ENCODE data around the gene NDUFS8.

The NDUFS8 gene

DNA sequence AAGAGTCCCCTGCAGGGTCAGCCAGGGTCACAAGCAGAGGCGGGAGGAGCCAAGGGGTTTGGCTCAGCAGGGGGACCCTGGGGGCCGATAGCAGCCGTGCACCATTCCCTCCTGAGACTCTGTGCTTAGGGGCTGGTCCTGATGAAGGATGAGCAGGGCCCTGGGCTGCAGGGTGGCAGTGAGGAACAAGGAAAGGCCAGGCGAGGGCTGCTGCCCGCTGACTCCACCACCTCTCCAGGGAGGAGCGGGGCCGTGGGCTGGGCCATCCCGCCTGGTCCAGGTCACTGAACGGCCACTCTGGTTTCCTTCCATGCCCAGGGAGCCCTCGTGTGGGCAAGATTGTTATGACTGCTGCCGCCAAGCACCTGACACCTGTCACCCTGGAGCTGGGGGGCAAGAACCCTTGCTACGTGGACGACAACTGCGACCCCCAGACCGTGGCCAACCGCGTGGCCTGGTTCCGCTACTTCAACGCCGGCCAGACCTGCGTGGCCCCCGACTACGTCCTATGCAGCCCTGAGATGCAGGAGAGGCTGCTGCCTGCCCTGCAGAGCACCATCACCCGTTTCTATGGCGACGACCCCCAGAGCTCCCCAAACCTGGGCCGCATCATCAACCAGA lies 9.2 kb upstream of the NDUFS8 start:
- no peak overlapping the region for H3K4me3 ChIP-seq (ENCODE audit: low read depth, low read length)
- TF ChIP-seq, protein P1, sequence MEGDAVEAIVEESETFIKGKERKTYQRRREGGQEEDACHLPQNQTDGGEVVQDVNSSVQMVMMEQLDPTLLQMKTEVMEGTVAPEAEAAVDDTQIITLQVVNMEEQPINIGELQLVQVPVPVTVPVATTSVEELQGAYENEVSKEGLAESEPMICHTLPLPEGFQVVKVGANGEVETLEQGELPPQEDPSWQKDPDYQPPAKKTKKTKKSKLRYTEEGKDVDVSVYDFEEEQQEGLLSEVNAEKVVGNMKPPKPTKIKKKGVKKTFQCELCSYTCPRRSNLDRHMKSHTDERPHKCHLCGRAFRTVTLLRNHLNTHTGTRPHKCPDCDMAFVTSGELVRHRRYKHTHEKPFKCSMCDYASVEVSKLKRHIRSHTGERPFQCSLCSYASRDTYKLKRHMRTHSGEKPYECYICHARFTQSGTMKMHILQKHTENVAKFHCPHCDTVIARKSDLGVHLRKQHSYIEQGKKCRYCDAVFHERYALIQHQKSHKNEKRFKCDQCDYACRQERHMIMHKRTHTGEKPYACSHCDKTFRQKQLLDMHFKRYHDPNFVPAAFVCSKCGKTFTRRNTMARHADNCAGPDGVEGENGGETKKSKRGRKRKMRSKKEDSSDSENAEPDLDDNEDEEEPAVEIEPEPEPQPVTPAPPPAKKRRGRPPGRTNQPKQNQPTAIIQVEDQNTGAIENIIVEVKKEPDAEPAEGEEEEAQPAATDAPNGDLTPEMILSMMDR (IDR thresholded peaks at IDR 0.05; ENCODE audit: low read depth, low read length): peak; percentile 37
- in situ Hi-C loops (cut with HindIII; ENCODE audit: low sequenced_read_pairs): no loop called here
- DNase-seq (ENCODE audit: low read depth, low spot score): no peak

DNA sequence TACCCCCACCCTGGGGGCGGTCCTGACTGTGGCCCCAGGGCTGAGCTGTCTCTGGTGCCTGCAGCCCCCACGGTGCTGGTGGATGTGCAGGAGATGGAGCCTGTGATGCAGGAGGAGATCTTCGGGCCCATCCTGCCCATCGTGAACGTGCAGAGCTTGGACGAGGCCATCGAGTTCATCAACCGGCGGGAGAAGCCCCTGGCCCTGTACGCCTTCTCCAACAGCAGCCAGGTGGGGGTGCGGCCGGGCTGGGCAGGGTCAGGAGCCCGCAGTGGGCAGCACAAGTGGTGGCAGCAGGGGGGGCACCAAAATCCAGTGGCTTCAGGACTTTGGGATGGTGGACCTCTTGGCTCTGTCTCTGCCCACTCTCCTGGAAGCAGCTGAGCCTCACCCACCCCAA lies 8.0 kb upstream of the NDUFS8 start:
- TF ChIP-seq, protein P1 (IDR thresholded peaks at IDR 0.05; ENCODE audit: low read depth, low read length): no peak
- H3K4me3 ChIP-seq (ENCODE audit: low read depth, low read length): no peak overlapping the region
- in situ Hi-C loops (cut with HindIII; ENCODE audit: low sequenced_read_pairs): no loop called here
- no peak for DNase-seq (ENCODE audit: low read depth, low spot score)

DNA sequence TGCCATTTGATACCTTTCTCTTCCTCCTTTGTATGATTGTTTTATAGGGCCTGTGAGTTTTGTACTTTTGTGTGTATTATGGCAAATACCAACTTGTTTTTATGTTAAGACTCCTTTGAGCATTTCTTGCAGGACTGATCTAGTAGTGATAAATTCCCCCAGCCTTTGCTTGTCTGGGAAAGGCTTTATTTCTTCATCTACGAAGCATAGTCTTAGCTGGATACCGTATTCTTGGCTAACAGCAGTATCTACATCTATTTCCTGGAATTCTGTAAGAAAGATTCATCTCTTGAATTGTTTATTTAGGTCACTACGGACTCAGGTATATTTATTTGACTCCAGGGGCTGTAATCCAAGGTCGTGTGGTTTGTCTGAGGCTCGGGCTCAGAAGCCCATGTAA lies 6.0 kb upstream of the NDUFS8 start:
- in situ Hi-C loops (cut with HindIII; ENCODE audit: low sequenced_read_pairs): no loop called here
- TF ChIP-seq, protein P1 (IDR thresholded peaks at IDR 0.05; ENCODE audit: low read depth, low read length): no peak
- no peak overlapping the region for H3K4me3 ChIP-seq (ENCODE audit: low read depth, low read length)
- no peak for DNase-seq (ENCODE audit: low read depth, low spot score)

DNA sequence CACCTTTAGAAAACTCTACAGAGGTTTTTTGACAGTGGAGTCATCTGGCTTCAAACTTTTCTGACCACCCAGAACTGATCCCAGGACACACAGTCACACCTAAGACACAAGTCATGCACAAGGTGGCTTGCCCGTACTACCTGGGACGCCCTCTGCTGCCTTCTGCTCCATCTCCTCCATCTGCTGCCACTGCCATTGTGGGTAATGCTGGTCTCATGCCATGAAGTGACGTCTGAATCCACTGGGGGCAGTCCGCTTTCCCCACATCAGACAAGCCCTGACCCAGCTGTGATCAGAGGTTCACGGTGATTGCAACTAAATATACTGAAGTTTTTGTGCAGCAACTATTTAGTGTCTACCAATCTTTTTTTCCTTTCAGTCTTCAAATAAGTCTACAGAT lies 5.4 kb upstream of the NDUFS8 start:
- no peak overlapping the region for H3K4me3 ChIP-seq (ENCODE audit: low read depth, low read length)
- TF ChIP-seq, protein P1 (IDR thresholded peaks at IDR 0.05; ENCODE audit: low read depth, low read length): no peak
- in situ Hi-C loops (cut with HindIII; ENCODE audit: low sequenced_read_pairs): no loop called here
- DNase-seq (ENCODE audit: low read depth, low spot score): no peak

DNA sequence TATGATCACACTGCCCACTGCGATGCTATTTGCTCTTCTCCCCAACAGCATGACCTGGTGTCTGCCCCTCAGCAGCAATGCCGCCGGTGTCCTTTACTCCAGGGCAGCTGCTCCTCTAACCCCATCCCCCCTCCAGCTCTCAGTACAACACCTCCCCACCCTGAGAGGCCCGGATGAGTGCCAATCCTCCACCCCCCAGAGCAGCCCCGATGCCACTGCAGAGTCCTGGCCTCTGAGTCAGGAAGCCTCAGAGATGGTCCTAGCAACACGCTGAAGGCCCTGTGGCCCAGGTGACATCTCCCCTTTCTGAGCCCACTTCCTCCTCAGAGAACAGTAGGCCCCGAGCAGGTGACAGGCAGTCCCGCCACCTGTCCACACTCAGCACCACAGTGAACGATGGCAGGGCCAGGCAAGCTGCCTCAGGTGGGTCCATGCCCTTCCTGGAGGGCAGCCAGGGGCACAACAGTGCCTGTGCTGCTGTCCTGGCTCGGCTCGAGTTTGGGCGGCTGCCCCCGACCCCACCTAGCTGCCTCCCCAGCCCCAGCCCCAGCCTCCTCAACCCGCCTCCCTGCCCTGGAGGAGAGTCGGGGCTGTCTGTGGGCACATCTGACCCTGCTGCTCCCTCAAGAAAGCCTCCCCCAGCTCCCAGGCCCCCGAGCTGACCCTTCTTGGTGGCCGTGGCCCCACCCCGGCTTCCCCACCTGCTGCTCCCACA lies 3.9 kb upstream of the NDUFS8 start:
- TF ChIP-seq, protein P1 (IDR thresholded peaks at IDR 0.05; ENCODE audit: low read depth, low read length): no peak
- no peak for DNase-seq (ENCODE audit: low read depth, low spot score)
- no peak overlapping the region for H3K4me3 ChIP-seq (ENCODE audit: low read depth, low read length)
- in situ Hi-C loops (cut with HindIII; ENCODE audit: low sequenced_read_pairs): no loop called here

DNA sequence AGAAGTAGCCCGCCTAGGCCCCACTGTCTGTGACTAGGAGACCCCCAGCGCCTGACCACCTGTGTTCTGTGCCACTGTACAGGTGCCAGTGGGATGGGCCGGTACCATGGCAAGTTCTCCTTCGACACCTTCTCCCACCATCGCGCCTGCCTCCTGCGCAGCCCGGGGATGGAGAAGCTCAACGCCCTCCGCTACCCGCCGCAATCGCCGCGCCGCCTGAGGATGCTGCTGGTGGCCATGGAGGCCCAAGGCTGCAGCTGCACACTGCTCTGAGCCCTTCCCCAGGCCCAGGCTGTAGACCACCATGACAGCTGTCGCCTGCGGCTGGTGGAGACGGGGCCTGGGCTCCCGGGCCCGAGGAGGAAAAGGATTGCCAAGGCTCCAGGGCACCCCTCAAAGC lies 2.8 kb upstream of the NDUFS8 start:
- TF ChIP-seq, protein P1 (IDR thresholded peaks at IDR 0.05; ENCODE audit: low read depth, low read length): no peak
- in situ Hi-C loops (cut with HindIII; ENCODE audit: low sequenced_read_pairs): no loop called here
- H3K4me3 ChIP-seq (ENCODE audit: low read depth, low read length): no peak overlapping the region
- no peak for DNase-seq (ENCODE audit: low read depth, low spot score)
